Measurements from ENCODE around the gene GFM1. TPM values are rescaled to one million over a fixed set of nuclear protein-coding genes. Genes with fewer than 3 reads are reported as not detected.

Gene GFM1
- total RNA-seq, 1 experiment from 2014 or later, result 44.5 TPM

DNA sequence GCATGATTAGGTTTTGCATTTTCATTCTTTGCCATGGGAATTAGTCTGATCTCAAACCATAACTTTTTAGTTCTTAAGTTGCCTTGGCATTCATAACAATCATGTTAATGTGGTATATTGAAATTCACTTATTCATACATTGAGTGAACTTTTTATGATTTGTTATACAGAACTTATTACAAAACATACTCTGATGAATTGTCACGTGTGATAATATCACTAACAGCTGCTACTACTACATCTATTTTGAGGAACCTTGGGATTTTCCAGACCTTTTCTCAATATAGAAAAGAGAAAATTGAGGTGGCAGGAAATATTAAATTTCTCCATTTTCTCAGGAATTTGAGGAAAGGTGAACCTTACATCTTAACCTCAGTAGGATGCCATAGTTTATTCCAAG lies 18.9 kb downstream of the GFM1 start:
- ChIA-PET POLR2A (no interaction called here), CTCF (no interaction called here)
- DNase-seq (ENCODE audit: low spot score), result no peak

DNA sequence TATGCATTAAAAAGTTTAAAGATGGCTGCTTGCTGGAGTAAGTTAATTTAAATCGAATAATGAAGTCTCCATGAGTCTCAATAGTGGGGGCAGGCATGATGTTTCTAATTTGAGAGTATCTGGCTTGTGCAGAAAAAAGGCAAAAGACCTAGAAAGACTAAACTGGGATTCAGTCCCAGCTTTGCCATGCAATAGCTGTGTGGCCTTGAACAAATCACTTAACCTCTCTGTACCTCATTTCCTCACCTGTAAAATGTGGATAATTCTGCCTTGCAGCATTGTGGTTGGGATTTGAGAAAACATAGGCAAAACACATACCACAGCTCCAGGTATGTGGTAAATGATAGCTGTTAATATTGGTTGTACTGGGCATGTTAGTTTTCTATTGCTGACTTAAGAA lies 19.5 kb downstream of the GFM1 start:
- Mint-ChIP-seq H3K27ac (no peak overlapping the region), H3K9me3 (no peaks in the 10 kb centered on the region), H3K4me3 (no peak overlapping the region), H3K4me1 (no peaks in the 10 kb centered on the region), H3K36me3 (peaks cover 29% of the 10 kb centered on the region), H3K27me3 (ENCODE audit: low read depth) (no peaks in the 10 kb centered on the region)
- no peak for DNase-seq (ENCODE audit: low spot score)
- ChIA-PET CTCF (interaction anchor here (1.6 kb wide), 1 partner anchor 20 kb away, joined by 5 read pairs; the partner anchor contains the start of gene GFM1), POLR2A (no interaction called here)
- no peak for ATAC-seq
- no peak for TF ChIP-seq SP1 (CRISPR knock-in tag; conservative IDR thresholded peaks at IDR 0.05)
- TF ChIP-seq RORB (CRISPR knock-in tag; IDR thresholded peaks at IDR 0.05), result no peak
- no peak for TF ChIP-seq SMAD4 (CRISPR knock-in tag; IDR thresholded peaks at IDR 0.05)
- TF ChIP-seq, protein P1, sequence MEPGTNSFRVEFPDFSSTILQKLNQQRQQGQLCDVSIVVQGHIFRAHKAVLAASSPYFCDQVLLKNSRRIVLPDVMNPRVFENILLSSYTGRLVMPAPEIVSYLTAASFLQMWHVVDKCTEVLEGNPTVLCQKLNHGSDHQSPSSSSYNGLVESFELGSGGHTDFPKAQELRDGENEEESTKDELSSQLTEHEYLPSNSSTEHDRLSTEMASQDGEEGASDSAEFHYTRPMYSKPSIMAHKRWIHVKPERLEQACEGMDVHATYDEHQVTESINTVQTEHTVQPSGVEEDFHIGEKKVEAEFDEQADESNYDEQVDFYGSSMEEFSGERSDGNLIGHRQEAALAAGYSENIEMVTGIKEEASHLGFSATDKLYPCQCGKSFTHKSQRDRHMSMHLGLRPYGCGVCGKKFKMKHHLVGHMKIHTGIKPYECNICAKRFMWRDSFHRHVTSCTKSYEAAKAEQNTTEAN (CRISPR knock-in tag; IDR thresholded peaks at IDR 0.05), result no peak
- TF ChIP-seq, protein P2, sequence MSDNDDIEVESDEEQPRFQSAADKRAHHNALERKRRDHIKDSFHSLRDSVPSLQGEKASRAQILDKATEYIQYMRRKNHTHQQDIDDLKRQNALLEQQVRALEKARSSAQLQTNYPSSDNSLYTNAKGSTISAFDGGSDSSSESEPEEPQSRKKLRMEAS (CRISPR knock-in tag; IDR thresholded peaks at IDR 0.05), result no peak
- TF ChIP-seq, protein P3, sequence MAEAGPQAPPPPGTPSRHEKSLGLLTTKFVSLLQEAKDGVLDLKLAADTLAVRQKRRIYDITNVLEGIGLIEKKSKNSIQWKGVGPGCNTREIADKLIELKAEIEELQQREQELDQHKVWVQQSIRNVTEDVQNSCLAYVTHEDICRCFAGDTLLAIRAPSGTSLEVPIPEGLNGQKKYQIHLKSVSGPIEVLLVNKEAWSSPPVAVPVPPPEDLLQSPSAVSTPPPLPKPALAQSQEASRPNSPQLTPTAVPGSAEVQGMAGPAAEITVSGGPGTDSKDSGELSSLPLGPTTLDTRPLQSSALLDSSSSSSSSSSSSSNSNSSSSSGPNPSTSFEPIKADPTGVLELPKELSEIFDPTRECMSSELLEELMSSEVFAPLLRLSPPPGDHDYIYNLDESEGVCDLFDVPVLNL (CRISPR knock-in tag; IDR thresholded peaks at IDR 0.05; ENCODE audit: borderline replicate concordance, low read depth), result no peak
- no peak for TF ChIP-seq NR1H2 (CRISPR knock-in tag; IDR thresholded peaks at IDR 0.05)
- no peak for TF ChIP-seq NR2C2 (CRISPR knock-in tag; IDR thresholded peaks at IDR 0.05)
- no peak for TF ChIP-seq MXD4 (CRISPR knock-in tag; IDR thresholded peaks at IDR 0.05; ENCODE audit: borderline replicate concordance)
- TF ChIP-seq, protein P4, sequence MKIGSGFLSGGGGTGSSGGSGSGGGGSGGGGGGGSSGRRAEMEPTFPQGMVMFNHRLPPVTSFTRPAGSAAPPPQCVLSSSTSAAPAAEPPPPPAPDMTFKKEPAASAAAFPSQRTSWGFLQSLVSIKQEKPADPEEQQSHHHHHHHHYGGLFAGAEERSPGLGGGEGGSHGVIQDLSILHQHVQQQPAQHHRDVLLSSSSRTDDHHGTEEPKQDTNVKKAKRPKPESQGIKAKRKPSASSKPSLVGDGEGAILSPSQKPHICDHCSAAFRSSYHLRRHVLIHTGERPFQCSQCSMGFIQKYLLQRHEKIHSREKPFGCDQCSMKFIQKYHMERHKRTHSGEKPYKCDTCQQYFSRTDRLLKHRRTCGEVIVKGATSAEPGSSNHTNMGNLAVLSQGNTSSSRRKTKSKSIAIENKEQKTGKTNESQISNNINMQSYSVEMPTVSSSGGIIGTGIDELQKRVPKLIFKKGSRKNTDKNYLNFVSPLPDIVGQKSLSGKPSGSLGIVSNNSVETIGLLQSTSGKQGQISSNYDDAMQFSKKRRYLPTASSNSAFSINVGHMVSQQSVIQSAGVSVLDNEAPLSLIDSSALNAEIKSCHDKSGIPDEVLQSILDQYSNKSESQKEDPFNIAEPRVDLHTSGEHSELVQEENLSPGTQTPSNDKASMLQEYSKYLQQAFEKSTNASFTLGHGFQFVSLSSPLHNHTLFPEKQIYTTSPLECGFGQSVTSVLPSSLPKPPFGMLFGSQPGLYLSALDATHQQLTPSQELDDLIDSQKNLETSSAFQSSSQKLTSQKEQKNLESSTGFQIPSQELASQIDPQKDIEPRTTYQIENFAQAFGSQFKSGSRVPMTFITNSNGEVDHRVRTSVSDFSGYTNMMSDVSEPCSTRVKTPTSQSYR (CRISPR knock-in tag; IDR thresholded peaks at IDR 0.05), result no peak
- TF ChIP-seq SMAD3 (CRISPR knock-in tag; IDR thresholded peaks at IDR 0.05; ENCODE audit: borderline replicate concordance), result no peak
- TF ChIP-seq, protein P5, sequence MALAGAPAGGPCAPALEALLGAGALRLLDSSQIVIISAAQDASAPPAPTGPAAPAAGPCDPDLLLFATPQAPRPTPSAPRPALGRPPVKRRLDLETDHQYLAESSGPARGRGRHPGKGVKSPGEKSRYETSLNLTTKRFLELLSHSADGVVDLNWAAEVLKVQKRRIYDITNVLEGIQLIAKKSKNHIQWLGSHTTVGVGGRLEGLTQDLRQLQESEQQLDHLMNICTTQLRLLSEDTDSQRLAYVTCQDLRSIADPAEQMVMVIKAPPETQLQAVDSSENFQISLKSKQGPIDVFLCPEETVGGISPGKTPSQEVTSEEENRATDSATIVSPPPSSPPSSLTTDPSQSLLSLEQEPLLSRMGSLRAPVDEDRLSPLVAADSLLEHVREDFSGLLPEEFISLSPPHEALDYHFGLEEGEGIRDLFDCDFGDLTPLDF (CRISPR knock-in tag; IDR thresholded peaks at IDR 0.05), result no peak
- TF ChIP-seq CBFB (CRISPR knock-in tag; IDR thresholded peaks at IDR 0.05; ENCODE audit: low read depth), result no peak
- no peak for TF ChIP-seq ETV6 (CRISPR knock-in tag; IDR thresholded peaks at IDR 0.05)
- TF ChIP-seq NFYB (CRISPR knock-in tag; conservative IDR thresholded peaks at IDR 0.05; ENCODE audit: low read depth), result no peak
- no peak for TF ChIP-seq ESRRA (CRISPR knock-in tag; IDR thresholded peaks at IDR 0.05; ENCODE audit: borderline replicate concordance)

More for the DNA sequence above, 18.9 kb downstream of the GFM1 start:
- Mint-ChIP-seq H3K4me3 (no peak overlapping the region), H3K36me3 (peaks cover 28% of the 10 kb centered on the region), H3K4me1 (no peaks in the 10 kb centered on the region), H3K9me3 (no peaks in the 10 kb centered on the region), H3K27me3 (ENCODE audit: low read depth) (no peaks in the 10 kb centered on the region), H3K27ac (no peak overlapping the region)
- TF ChIP-seq, protein P6, sequence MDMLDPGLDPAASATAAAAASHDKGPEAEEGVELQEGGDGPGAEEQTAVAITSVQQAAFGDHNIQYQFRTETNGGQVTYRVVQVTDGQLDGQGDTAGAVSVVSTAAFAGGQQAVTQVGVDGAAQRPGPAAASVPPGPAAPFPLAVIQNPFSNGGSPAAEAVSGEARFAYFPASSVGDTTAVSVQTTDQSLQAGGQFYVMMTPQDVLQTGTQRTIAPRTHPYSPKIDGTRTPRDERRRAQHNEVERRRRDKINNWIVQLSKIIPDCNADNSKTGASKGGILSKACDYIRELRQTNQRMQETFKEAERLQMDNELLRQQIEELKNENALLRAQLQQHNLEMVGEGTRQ (CRISPR knock-in tag; IDR thresholded peaks at IDR 0.05), result no peak
- TF ChIP-seq, protein P7, sequence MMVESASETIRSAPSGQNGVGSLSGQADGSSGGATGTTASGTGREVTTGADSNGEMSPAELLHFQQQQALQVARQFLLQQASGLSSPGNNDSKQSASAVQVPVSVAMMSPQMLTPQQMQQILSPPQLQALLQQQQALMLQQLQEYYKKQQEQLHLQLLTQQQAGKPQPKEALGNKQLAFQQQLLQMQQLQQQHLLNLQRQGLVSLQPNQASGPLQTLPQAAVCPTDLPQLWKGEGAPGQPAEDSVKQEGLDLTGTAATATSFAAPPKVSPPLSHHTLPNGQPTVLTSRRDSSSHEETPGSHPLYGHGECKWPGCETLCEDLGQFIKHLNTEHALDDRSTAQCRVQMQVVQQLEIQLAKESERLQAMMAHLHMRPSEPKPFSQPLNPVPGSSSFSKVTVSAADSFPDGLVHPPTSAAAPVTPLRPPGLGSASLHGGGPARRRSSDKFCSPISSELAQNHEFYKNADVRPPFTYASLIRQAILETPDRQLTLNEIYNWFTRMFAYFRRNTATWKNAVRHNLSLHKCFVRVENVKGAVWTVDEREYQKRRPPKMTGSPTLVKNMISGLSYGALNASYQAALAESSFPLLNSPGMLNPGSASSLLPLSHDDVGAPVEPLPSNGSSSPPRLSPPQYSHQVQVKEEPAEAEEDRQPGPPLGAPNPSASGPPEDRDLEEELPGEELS (CRISPR knock-in tag; IDR thresholded peaks at IDR 0.05), result no peak
- no peak for TF ChIP-seq GRHL2 (CRISPR knock-in tag; IDR thresholded peaks at IDR 0.05; ENCODE audit: insufficient replicate concordance, severe bottlenecking)
- no peak for TF ChIP-seq GTF2I (CRISPR knock-in tag; conservative IDR thresholded peaks at IDR 0.05)
- no peak for TF ChIP-seq JUN (CRISPR knock-in tag; IDR thresholded peaks at IDR 0.05)
- no peak for TF ChIP-seq RELA (CRISPR knock-in tag; IDR thresholded peaks at IDR 0.05; ENCODE audit: borderline replicate concordance)
- no peak for ATAC-seq
